ENCODE data around the gene DIS3.

The DIS3 gene

DNA sequence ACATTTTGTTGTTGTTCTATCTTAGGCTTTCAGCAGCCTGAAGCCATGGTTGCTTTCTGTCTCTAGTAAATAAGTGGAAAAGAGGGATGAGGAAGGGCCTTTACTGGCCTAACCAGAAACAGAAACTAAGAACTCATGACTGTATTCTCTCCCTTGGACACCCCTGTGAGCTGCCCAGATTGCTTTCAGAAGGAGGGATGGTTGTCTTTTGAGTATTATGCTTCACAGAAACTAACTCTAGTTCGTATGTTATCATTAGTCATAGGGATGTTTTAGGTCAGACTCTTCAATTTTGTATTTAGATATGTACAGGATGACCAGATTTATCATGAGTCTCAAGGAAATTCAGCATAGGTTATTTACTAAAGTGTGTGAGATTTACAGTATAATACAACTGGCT is 36.4 kb downstream of the DIS3 start:
- no peak for TF ChIP-seq EZH2 (IDR thresholded peaks at IDR 0.05; ENCODE audit: borderline replicate concordance, low read length)
- TF ChIP-seq, protein P1, sequence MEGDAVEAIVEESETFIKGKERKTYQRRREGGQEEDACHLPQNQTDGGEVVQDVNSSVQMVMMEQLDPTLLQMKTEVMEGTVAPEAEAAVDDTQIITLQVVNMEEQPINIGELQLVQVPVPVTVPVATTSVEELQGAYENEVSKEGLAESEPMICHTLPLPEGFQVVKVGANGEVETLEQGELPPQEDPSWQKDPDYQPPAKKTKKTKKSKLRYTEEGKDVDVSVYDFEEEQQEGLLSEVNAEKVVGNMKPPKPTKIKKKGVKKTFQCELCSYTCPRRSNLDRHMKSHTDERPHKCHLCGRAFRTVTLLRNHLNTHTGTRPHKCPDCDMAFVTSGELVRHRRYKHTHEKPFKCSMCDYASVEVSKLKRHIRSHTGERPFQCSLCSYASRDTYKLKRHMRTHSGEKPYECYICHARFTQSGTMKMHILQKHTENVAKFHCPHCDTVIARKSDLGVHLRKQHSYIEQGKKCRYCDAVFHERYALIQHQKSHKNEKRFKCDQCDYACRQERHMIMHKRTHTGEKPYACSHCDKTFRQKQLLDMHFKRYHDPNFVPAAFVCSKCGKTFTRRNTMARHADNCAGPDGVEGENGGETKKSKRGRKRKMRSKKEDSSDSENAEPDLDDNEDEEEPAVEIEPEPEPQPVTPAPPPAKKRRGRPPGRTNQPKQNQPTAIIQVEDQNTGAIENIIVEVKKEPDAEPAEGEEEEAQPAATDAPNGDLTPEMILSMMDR (IDR thresholded peaks at IDR 0.05; ENCODE audit: low read length) = no peak
- H3K4me3 ChIP-seq (ENCODE audit: low read depth, low read length, poor library complexity, severe bottlenecking) = no peak overlapping the region
- H3K9me3 ChIP-seq (ENCODE audit: low read length) = no peaks in the 10 kb centered on the region
- no peak overlapping the region for H3K27ac ChIP-seq (ENCODE audit: low read depth, low read length, poor library complexity, severe bottlenecking)
- no peaks in the 10 kb centered on the region for H4K20me1 ChIP-seq (ENCODE audit: insufficient read depth, low read length)
- H3F3A ChIP-seq (ENCODE audit: insufficient read depth, low read length) = no peaks in the 10 kb centered on the region
- no peaks in the 10 kb centered on the region for H3K4me1 ChIP-seq (ENCODE audit: insufficient read depth, low read length, severe bottlenecking)
- H2AFZ ChIP-seq (ENCODE audit: low read length) = no peak overlapping the region
- 0 out of 2 replicates have a peak, but pooled peaks cover 15% of the 10 kb centered on the region for H3K79me2 ChIP-seq (ENCODE audit: insufficient read depth, low read length)
- H3K27me3 ChIP-seq (ENCODE audit: insufficient read depth, low read length) = no peaks in the 10 kb centered on the region
- H3K36me3 ChIP-seq (ENCODE audit: insufficient read depth, low read length) = peaks cover 98% of the 10 kb centered on the region
- no peak overlapping the region for H3K4me2 ChIP-seq (ENCODE audit: low read length)
- no peaks in the 10 kb centered on the region for H3K9me2 ChIP-seq (ENCODE audit: low read depth, low read length)
- H3K9ac ChIP-seq (ENCODE audit: low read length) = no peak overlapping the region

DNA sequence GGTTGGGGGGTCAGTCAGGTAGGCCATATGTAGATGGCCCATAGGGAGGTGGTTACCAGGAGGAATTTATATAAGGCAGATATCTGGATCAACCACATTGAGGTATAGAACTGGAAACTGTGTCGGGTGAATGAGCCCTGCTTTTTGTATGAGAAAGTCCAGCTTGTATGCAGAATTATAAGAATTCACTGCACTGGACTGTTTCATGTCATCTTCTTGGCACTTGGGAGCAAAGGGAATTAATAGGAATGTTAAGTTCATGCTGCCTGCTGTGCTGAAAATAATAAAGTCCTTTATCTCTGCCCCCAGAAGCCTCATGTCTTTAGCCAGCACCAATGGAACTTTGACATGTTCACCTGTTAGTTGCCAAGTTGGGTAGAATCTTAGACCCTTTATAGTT is 41.7 kb downstream of the DIS3 start:
- H3K27ac ChIP-seq (ENCODE audit: low read depth, low read length, poor library complexity, severe bottlenecking) = no peak overlapping the region
- no peak overlapping the region for H2AFZ ChIP-seq (ENCODE audit: low read length)
- no peaks in the 10 kb centered on the region for H3K27me3 ChIP-seq (ENCODE audit: insufficient read depth, low read length)
- no peaks in the 10 kb centered on the region for H3K4me1 ChIP-seq (ENCODE audit: insufficient read depth, low read length, severe bottlenecking)
- H3F3A ChIP-seq (ENCODE audit: insufficient read depth, low read length) = no peaks in the 10 kb centered on the region
- peaks cover 93% of the 10 kb centered on the region for H3K36me3 ChIP-seq (ENCODE audit: insufficient read depth, low read length)
- no peaks in the 10 kb centered on the region for H3K9me3 ChIP-seq (ENCODE audit: low read length)
- 0 out of 2 replicates have a peak, but pooled peaks cover 17% of the 10 kb centered on the region for H3K79me2 ChIP-seq (ENCODE audit: insufficient read depth, low read length)
- H3K4me3 ChIP-seq (ENCODE audit: low read depth, low read length, poor library complexity, severe bottlenecking) = no peak overlapping the region
- H4K20me1 ChIP-seq (ENCODE audit: insufficient read depth, low read length) = no peaks in the 10 kb centered on the region
- no peak overlapping the region for H3K9ac ChIP-seq (ENCODE audit: low read length)
- no peak overlapping the region for H3K4me2 ChIP-seq (ENCODE audit: low read length)
- TF ChIP-seq, protein P1 (IDR thresholded peaks at IDR 0.05; ENCODE audit: low read length) = no peak
- TF ChIP-seq EZH2 (IDR thresholded peaks at IDR 0.05; ENCODE audit: borderline replicate concordance, low read length) = no peak
- no peaks in the 10 kb centered on the region for H3K9me2 ChIP-seq (ENCODE audit: low read depth, low read length)

DNA sequence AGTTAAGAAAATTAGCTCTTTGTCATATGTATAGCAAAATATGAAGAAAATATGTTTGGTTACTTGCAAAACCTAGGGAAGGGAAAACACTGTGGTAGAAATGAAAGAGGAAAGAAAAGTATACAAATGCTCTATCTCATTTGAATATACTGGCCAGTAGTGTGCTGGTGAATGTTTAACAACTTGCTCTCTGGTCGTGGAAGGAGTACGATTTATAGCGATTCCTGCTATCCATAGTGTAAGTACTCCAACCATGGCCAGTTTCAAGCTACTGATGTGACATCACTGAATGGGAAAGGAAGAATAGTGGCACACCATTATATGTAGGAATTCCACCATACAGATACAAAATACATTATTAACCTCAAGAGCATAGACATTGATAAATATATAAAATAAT is 44.7 kb downstream of the DIS3 start:
- Histone ChIP-seq H3K79me2 (ENCODE audit: insufficient read depth, low read length) (peaks cover 27% of the 10 kb centered on the region), H3K36me3 (ENCODE audit: insufficient read depth, low read length) (peaks cover 92% of the 10 kb centered on the region)
- TF ChIP-seq EZH2 (IDR thresholded peaks at IDR 0.05; ENCODE audit: borderline replicate concordance, low read length) = no peak
- TF ChIP-seq, protein P1 (IDR thresholded peaks at IDR 0.05; ENCODE audit: low read length) = no peak

More for the DNA sequence above, 44.7 kb downstream of the DIS3 start:
- no peak overlapping the region for H3K4me2 ChIP-seq (ENCODE audit: low read length)
- H3K4me3 ChIP-seq (ENCODE audit: low read depth, low read length, poor library complexity, severe bottlenecking) = no peak overlapping the region
- no peaks in the 10 kb centered on the region for H3K27me3 ChIP-seq (ENCODE audit: insufficient read depth, low read length)
- H2AFZ ChIP-seq (ENCODE audit: low read length) = no peak overlapping the region
- no peak overlapping the region for H3K9ac ChIP-seq (ENCODE audit: low read length)
- no peaks in the 10 kb centered on the region for H3K9me3 ChIP-seq (ENCODE audit: low read length)
- no peaks in the 10 kb centered on the region for H3F3A ChIP-seq (ENCODE audit: insufficient read depth, low read length)
- no peak overlapping the region for H3K27ac ChIP-seq (ENCODE audit: low read depth, low read length, poor library complexity, severe bottlenecking)
- no peaks in the 10 kb centered on the region for H3K9me2 ChIP-seq (ENCODE audit: low read depth, low read length)
- no peaks in the 10 kb centered on the region for H4K20me1 ChIP-seq (ENCODE audit: insufficient read depth, low read length)
- H3K4me1 ChIP-seq (ENCODE audit: insufficient read depth, low read length, severe bottlenecking) = no peaks in the 10 kb centered on the region
